GM21515 (cell line): ENCODE results near the gene GAMT.

Experiments used
- ATAC-seq: cut with Tn5 transposase; IDR thresholded peaks from one replicate; pipeline ENCODE4 v1.9.1; 2021; ENCODE audit not compliant: unreplicated experiment

GAMT gene

GRCh38 chr19:1418951-1419738 lies 17.8 kb upstream of the GAMT start:
- no peak for ATAC-seq

- no peak for ATAC-seq
Observed at GRCh38 chr19:1418496-1418775, 17.1 kb upstream of the GAMT start.

GRCh38 chr19:1417681-1418495 lies 16.5 kb upstream of the GAMT start:
- no peak for ATAC-seq

- ATAC-seq = no peak
Observed at GRCh38 chr19:1417145-1417544, 15.8 kb upstream of the GAMT start.

- ATAC-seq = no peak
Observed at GRCh38 chr19:1416014-1416841, 14.9 kb upstream of the GAMT start.

- ATAC-seq = no peak
Observed at GRCh38 chr19:1412995-1413800, 11.9 kb upstream of the GAMT start.

GRCh38 chr19:1412323-1412923 lies 11.1 kb upstream of the GAMT start:
- ATAC-seq = no peak

GRCh38 chr19:1411255-1412191 lies 10.2 kb upstream of the GAMT start:
- ATAC-seq = no peak

- ATAC-seq = no peak
Observed at GRCh38 chr19:1410789-1411188, 9.4 kb upstream of the GAMT start.

- ATAC-seq = no peak
Observed at GRCh38 chr19:1410136-1410786, 8.9 kb upstream of the GAMT start.

GRCh38 chr19:1409204-1410005 lies 8.1 kb upstream of the GAMT start:
- no peak for ATAC-seq

GRCh38 chr19:1408300-1409203 lies 7.2 kb upstream of the GAMT start:
- ATAC-seq = peak; percentile 6

GRCh38 chr19:1407528-1408299 lies 6.4 kb upstream of the GAMT start, which contains the start of gene DAZAP1:
Gene DAZAP1 (plus strand): TSS chr19:1407586. CDS start chr19:1407774, 188 bp downstream.
- ATAC-seq = peak; percentile 6

- peak; percentile 50 for ATAC-seq
Observed at GRCh38 chr19:1406774-1407527, 5.6 kb upstream of the GAMT start.

GRCh38 chr19:1402411-1403070 lies 1.2 kb upstream of the GAMT start:
- no peak for ATAC-seq
